DND-41 (cell line): ENCODE results near the gene HLA-E.

Source experiments
- CTCF ChIP-seq: IDR thresholded peaks from 2 replicates; pipeline ENCODE4 v1.5.1; 2012; ENCODE audit warnings: borderline replicate concordance, low read length, moderate library complexity, mild to moderate bottlenecking; ENCODE audit not compliant: poor library complexity, severe bottlenecking; ENCODE audit errors: extremely low read depth
- EZH2 ChIP-seq: IDR thresholded peaks from 3 replicates; pipeline ENCODE4 v1.6.1; 2012; ENCODE audit warnings: borderline replicate concordance, low read depth, mild to moderate bottlenecking, moderate library complexity, low read length, inconsistent platforms; ENCODE audit not compliant: severe bottlenecking

GRCh38 chr6:30495993-30496392 lies 6.7 kb downstream of the HLA-E start:
- TF ChIP-seq CTCF (no peak), EZH2 (no peak)
